ENCODE data around the gene VPS37B. TPM values are rescaled to one million over a fixed set of nuclear protein-coding genes. Genes with fewer than 3 reads are reported as not detected.

VPS37B gene
- total RNA-seq, 1 experiment from 2014 or later = 18.1 TPM

GRCh38 chr12:122860040-122860853, 35.7 kb downstream of the VPS37B start:
- Mint-ChIP-seq H3K4me3 (no peak overlapping the region), H3K36me3 (no peaks in the 10 kb centered on the region), H3K9me3 (no peaks in the 10 kb centered on the region), H3K4me1 (no peaks in the 10 kb centered on the region), H3K27ac (no peak overlapping the region), H3K27me3 (ENCODE audit: low read depth) (peaks cover 11% of the 10 kb centered on the region)
- POLR2A ChIA-PET = no interaction called here
- CTCF ChIA-PET = interaction anchor here (0.6 to 6.6 kb wide), 33 partner anchors 9 to 711 kb away, joined by 3 to 67 read pairs (median 5); partner anchors contain the start of genes ABCB9, ARL6IP4, CCDC62 and HIP1R
- peak; percentile 89 for DNase-seq (ENCODE audit: low spot score)
- TF ChIP-seq NR1H2 (CRISPR knock-in tag; IDR thresholded peaks at IDR 0.05) (no peak), HMGXB4 (CRISPR knock-in tag; IDR thresholded peaks at IDR 0.05) (0 out of 2 replicates have a peak, but pooled peaks have one; percentile 38), CTCF (IDR thresholded peaks at IDR 0.05) (peak; percentile 96)
- ATAC-seq = peak; percentile 76

- Mint-ChIP-seq H3K36me3 (no peaks in the 10 kb centered on the region), H3K27me3 (ENCODE audit: low read depth) (peaks cover 3% of the 10 kb centered on the region), H3K27ac (no peak overlapping the region), H3K9me3 (no peaks in the 10 kb centered on the region), H3K4me3 (no peak overlapping the region), H3K4me1 (no peaks in the 10 kb centered on the region)
- DNase-seq (ENCODE audit: low spot score) (no peak), ATAC-seq (no peak)
- CTCF ChIA-PET = interaction anchor here (0.5 to 6.6 kb wide), 12 partner anchors 8 to 712 kb away, joined by 3 to 67 read pairs (median 4); partner anchors contain the start of gene MPHOSPH9
- TF ChIP-seq ZNF532 (CRISPR knock-in tag; IDR thresholded peaks at IDR 0.05; ENCODE audit: borderline replicate concordance) = no peak
- TF ChIP-seq CDX4 (CRISPR knock-in tag; IDR thresholded peaks at IDR 0.05; ENCODE audit: borderline replicate concordance) = no peak
- TF ChIP-seq ARID4B (CRISPR knock-in tag; IDR thresholded peaks at IDR 0.05; ENCODE audit: borderline replicate concordance) = no peak
- TF ChIP-seq CTCF (IDR thresholded peaks at IDR 0.05) = no peak
- no peak for TF ChIP-seq ATF3 (CRISPR knock-in tag; conservative IDR thresholded peaks at IDR 0.05)
- TF ChIP-seq MXD4 (CRISPR knock-in tag; IDR thresholded peaks at IDR 0.05; ENCODE audit: borderline replicate concordance) = no peak
- no peak for TF ChIP-seq JUN (CRISPR knock-in tag; IDR thresholded peaks at IDR 0.05)
- TF ChIP-seq IRF2 (CRISPR knock-in tag; IDR thresholded peaks at IDR 0.05; ENCODE audit: borderline replicate concordance, low read depth) = no peak
- no peak for TF ChIP-seq ZSCAN18 (CRISPR knock-in tag; IDR thresholded peaks at IDR 0.05)
- POLR2A ChIA-PET = no interaction called here
These were observed 36.5 kb downstream of the VPS37B start for GRCh38 chr12:122859303-122860039.
